GM20431 (cell line): ENCODE results near the gene ABTB1.

ENCODE experiments used
- in situ Hi-C: fragments of 300-500 bp; cut with MseI, MboI; formaldehyde crosslinking; loops from one replicate; pipeline ENCODE4 v1.15.0; 2020; ENCODE audit warnings: low sequenced_read_pairs; ENCODE audit not compliant: unreplicated experiment

ABTB1 gene

GRCh38 chr3:127672429-127673190 is at the start of gene ABTB1:
Gene ABTB1 (plus strand): TSS chr3:127672952. CDS start chr3:127673026, 74 bp downstream.
- in situ Hi-C loops: loop anchor here (25.0 kb wide), 1 partner anchor 315 kb away; no protein-coding TSS in a partner anchor

- in situ Hi-C loops: no loop called here
These were observed 48.7 kb upstream of the ABTB1 start for GRCh38 chr3:127624063-127624462.

GRCh38 chr3:127625821-127626220 is 46.9 kb upstream of the ABTB1 start:
- in situ Hi-C loops: no loop called here

- in situ Hi-C loops: no loop called here
These were observed 44.3 kb upstream of the ABTB1 start for GRCh38 chr3:127628426-127628787.

GRCh38 chr3:127628788-127629466 is 43.8 kb upstream of the ABTB1 start, which contains the start of gene PODXL2:
Gene PODXL2 (plus strand): TSS chr3:127629185. CDS start chr3:127629220, 35 bp downstream.
- in situ Hi-C loops: no loop called here

- in situ Hi-C loops: no loop called here
These were observed 43.0 kb upstream of the ABTB1 start for GRCh38 chr3:127629467-127630403.

GRCh38 chr3:127630811-127631714 is 41.7 kb upstream of the ABTB1 start:
- in situ Hi-C loops: no loop called here

- in situ Hi-C loops: no loop called here
These were observed 40.5 kb upstream of the ABTB1 start for GRCh38 chr3:127632035-127632820.

GRCh38 chr3:127634653-127635052 is 38.1 kb upstream of the ABTB1 start:
- in situ Hi-C loops: no loop called here

- in situ Hi-C loops: no loop called here
These were observed 35.2 kb upstream of the ABTB1 start for GRCh38 chr3:127637546-127637945.

- in situ Hi-C loops: no loop called here
These were observed 34.8 kb upstream of the ABTB1 start for GRCh38 chr3:127637971-127638370.

GRCh38 chr3:127639173-127640041 is 33.3 kb upstream of the ABTB1 start:
- in situ Hi-C loops: no loop called here

- in situ Hi-C loops: no loop called here
These were observed 32.8 kb upstream of the ABTB1 start for GRCh38 chr3:127640042-127640355.

GRCh38 chr3:127644641-127645370 is 27.9 kb upstream of the ABTB1 start:
- in situ Hi-C loops: no loop called here

GRCh38 chr3:127645371-127646015 is 27.3 kb upstream of the ABTB1 start:
- in situ Hi-C loops: no loop called here

GRCh38 chr3:127646501-127647046 is 26.2 kb upstream of the ABTB1 start:
- in situ Hi-C loops: no loop called here
